ENCODE data around the gene CHCHD2.

DNA sequence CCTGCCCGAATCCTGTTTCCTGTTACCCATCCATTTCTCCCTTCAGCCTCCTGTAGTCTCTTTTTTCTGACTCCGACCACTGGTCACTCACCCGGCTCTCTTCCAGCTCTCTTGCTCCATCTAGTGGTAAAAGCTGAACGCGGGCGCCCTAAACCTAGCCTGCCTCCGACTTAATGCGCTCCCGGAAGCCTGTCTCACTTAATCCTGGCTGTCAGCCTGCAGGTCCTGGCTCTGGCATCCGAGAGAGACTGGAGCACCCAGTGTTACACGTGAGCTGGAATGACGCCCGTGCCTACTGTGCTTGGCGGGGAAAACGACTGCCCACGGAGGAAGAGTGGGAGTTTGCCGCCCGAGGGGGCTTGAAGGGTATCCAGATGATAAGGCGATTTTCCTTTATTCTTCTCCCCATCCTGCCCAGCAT, 31.9 kb downstream of the CHCHD2 start:
- TF ChIP-seq, protein P1, sequence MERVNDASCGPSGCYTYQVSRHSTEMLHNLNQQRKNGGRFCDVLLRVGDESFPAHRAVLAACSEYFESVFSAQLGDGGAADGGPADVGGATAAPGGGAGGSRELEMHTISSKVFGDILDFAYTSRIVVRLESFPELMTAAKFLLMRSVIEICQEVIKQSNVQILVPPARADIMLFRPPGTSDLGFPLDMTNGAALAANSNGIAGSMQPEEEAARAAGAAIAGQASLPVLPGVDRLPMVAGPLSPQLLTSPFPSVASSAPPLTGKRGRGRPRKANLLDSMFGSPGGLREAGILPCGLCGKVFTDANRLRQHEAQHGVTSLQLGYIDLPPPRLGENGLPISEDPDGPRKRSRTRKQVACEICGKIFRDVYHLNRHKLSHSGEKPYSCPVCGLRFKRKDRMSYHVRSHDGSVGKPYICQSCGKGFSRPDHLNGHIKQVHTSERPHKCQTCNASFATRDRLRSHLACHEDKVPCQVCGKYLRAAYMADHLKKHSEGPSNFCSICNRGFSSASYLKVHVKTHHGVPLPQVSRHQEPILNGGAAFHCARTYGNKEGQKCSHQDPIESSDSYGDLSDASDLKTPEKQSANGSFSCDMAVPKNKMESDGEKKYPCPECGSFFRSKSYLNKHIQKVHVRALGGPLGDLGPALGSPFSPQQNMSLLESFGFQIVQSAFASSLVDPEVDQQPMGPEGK (CRISPR knock-in tag; IDR thresholded peaks at IDR 0.05; ENCODE audit: borderline replicate concordance): no peak
- no peak for TF ChIP-seq ARNTL (CRISPR knock-in tag; IDR thresholded peaks at IDR 0.05; ENCODE audit: borderline replicate concordance, low read depth)
- no peak for TF ChIP-seq TCF4 (CRISPR knock-in tag; IDR thresholded peaks at IDR 0.05; ENCODE audit: borderline replicate concordance)
- no peak for TF ChIP-seq ISL1 (CRISPR knock-in tag; IDR thresholded peaks at IDR 0.05)
- TF ChIP-seq, protein P2, sequence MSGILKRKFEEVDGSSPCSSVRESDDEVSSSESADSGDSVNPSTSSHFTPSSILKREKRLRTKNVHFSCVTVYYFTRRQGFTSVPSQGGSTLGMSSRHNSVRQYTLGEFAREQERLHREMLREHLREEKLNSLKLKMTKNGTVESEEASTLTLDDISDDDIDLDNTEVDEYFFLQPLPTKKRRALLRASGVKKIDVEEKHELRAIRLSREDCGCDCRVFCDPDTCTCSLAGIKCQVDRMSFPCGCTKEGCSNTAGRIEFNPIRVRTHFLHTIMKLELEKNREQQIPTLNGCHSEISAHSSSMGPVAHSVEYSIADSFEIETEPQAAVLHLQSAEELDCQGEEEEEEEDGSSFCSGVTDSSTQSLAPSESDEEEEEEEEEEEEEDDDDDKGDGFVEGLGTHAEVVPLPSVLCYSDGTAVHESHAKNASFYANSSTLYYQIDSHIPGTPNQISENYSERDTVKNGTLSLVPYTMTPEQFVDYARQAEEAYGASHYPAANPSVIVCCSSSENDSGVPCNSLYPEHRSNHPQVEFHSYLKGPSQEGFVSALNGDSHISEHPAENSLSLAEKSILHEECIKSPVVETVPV (CRISPR knock-in tag; IDR thresholded peaks at IDR 0.05): no peak
- no peak for TF ChIP-seq ESRRG (CRISPR knock-in tag; IDR thresholded peaks at IDR 0.05)
- TF ChIP-seq, protein P3, sequence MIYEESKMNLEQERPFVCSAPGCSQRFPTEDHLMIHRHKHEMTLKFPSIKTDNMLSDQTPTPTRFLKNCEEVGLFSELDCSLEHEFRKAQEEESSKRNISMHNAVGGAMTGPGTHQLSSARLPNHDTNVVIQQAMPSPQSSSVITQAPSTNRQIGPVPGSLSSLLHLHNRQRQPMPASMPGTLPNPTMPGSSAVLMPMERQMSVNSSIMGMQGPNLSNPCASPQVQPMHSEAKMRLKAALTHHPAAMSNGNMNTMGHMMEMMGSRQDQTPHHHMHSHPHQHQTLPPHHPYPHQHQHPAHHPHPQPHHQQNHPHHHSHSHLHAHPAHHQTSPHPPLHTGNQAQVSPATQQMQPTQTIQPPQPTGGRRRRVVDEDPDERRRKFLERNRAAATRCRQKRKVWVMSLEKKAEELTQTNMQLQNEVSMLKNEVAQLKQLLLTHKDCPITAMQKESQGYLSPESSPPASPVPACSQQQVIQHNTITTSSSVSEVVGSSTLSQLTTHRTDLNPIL (CRISPR knock-in tag; IDR thresholded peaks at IDR 0.05; ENCODE audit: low read depth): no peak
- no peak for TF ChIP-seq ZNF70 (CRISPR knock-in tag; IDR thresholded peaks at IDR 0.05)
- TF ChIP-seq, protein P4, sequence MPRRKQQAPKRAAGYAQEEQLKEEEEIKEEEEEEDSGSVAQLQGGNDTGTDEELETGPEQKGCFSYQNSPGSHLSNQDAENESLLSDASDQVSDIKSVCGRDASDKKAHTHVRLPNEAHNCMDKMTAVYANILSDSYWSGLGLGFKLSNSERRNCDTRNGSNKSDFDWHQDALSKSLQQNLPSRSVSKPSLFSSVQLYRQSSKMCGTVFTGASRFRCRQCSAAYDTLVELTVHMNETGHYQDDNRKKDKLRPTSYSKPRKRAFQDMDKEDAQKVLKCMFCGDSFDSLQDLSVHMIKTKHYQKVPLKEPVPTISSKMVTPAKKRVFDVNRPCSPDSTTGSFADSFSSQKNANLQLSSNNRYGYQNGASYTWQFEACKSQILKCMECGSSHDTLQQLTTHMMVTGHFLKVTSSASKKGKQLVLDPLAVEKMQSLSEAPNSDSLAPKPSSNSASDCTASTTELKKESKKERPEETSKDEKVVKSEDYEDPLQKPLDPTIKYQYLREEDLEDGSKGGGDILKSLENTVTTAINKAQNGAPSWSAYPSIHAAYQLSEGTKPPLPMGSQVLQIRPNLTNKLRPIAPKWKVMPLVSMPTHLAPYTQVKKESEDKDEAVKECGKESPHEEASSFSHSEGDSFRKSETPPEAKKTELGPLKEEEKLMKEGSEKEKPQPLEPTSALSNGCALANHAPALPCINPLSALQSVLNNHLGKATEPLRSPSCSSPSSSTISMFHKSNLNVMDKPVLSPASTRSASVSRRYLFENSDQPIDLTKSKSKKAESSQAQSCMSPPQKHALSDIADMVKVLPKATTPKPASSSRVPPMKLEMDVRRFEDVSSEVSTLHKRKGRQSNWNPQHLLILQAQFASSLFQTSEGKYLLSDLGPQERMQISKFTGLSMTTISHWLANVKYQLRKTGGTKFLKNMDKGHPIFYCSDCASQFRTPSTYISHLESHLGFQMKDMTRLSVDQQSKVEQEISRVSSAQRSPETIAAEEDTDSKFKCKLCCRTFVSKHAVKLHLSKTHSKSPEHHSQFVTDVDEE (CRISPR knock-in tag; IDR thresholded peaks at IDR 0.05): no peak
- TF ChIP-seq SNAI2 (CRISPR knock-in tag; IDR thresholded peaks at IDR 0.05): no peak
- TF ChIP-seq ZC3H10 (CRISPR knock-in tag; IDR thresholded peaks at IDR 0.05): no peak
- no peak for TF ChIP-seq CSDC2 (CRISPR knock-in tag; IDR thresholded peaks at IDR 0.05)
- no peak for TF ChIP-seq RARB (CRISPR knock-in tag; IDR thresholded peaks at IDR 0.05)
- TF ChIP-seq, protein P5, sequence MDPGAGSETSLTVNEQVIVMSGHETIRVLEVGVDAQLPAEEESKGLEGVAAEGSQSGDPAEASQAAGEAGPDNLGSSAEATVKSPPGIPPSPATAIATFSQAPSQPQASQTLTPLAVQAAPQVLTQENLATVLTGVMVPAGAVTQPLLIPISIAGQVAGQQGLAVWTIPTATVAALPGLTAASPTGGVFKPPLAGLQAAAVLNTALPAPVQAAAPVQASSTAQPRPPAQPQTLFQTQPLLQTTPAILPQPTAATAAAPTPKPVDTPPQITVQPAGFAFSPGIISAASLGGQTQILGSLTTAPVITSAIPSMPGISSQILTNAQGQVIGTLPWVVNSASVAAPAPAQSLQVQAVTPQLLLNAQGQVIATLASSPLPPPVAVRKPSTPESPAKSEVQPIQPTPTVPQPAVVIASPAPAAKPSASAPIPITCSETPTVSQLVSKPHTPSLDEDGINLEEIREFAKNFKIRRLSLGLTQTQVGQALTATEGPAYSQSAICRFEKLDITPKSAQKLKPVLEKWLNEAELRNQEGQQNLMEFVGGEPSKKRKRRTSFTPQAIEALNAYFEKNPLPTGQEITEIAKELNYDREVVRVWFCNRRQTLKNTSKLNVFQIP (CRISPR knock-in tag; IDR thresholded peaks at IDR 0.05; ENCODE audit: borderline replicate concordance, low read depth): no peak

All from SK-N-SH treated with all-trans-retinoic acid at 6 μM for 48 hours (cell line).